Measurements from ENCODE around the gene OSBPL10. TPM values are rescaled to one million over a fixed set of nuclear protein-coding genes. Genes with fewer than 3 reads are reported as not detected.

OSBPL10 gene
- total RNA-seq, 1 donor from 2014 or later, result 52.7 TPM

- H3K27me3 Mint-ChIP-seq (ENCODE audit: low read depth, unreplicated experiment), result no peaks in the 10 kb centered on the region
- Histone ChIP-seq H3K4me1 (ENCODE audit: insufficient read depth, low read length) (no peaks in the 10 kb centered on the region), H3K36me3 (ENCODE audit: insufficient read depth, low read length) (no peaks in the 10 kb centered on the region), H3K9me3 (ENCODE audit: insufficient read depth, low read depth, low read length) (no peaks in the 10 kb centered on the region), H2AFZ (ENCODE audit: low read depth, low read length) (no peak overlapping the region), H3K4me2 (ENCODE audit: low read length) (no peak overlapping the region), H4K20me1 (ENCODE audit: insufficient read depth, low read length) (peaks cover 17% of the 10 kb centered on the region), H3K9ac (ENCODE audit: low read length) (no peak overlapping the region), H3K27ac (ENCODE audit: low read depth, low read length) (no peak overlapping the region), H3K79me2 (ENCODE audit: insufficient read depth, low read length) (peaks cover 22% of the 10 kb centered on the region), H3K27me3 (ENCODE audit: insufficient read depth, low read length) (no peaks in the 10 kb centered on the region), H3K4me3 (ENCODE audit: insufficient read depth, low read depth, low read length) (no peak overlapping the region)
- no peak for FAIRE-seq
- H3K36me3 Mint-ChIP-seq (ENCODE audit: low read depth, unreplicated experiment), result peaks cover 3% of the 10 kb centered on the region
- no peak overlapping the region for H3K27ac Mint-ChIP-seq (ENCODE audit: unreplicated experiment)
- no peak for DNase-seq (ENCODE audit: low read depth)
- H3K4me3 Mint-ChIP-seq (ENCODE audit: unreplicated experiment), result no peak overlapping the region
- peaks cover 2% of the 10 kb centered on the region for H3K4me1 Mint-ChIP-seq (ENCODE audit: low read depth, unreplicated experiment)
- H3K9me3 Mint-ChIP-seq (ENCODE audit: unreplicated experiment), result no peaks in the 10 kb centered on the region
- no peak for TF ChIP-seq EZH2 (IDR thresholded peaks at IDR 0.05; ENCODE audit: insufficient read depth, low read length)
- TF ChIP-seq CTCF (IDR thresholded peaks at IDR 0.05; ENCODE audit: insufficient read depth, low read depth, low read length), result no peak
These were observed 367.4 kb downstream of the OSBPL10 start for GRCh38 chr3:31613654-31614053.

- Histone ChIP-seq H3K27ac (ENCODE audit: low read depth, low read length) (no peak overlapping the region), H3K9me3 (ENCODE audit: insufficient read depth, low read depth, low read length) (no peaks in the 10 kb centered on the region), H3K4me1 (ENCODE audit: insufficient read depth, low read length) (no peaks in the 10 kb centered on the region), H3K79me2 (ENCODE audit: insufficient read depth, low read length) (peaks cover 22% of the 10 kb centered on the region), H3K4me3 (ENCODE audit: insufficient read depth, low read depth, low read length) (no peak overlapping the region), H3K27me3 (ENCODE audit: insufficient read depth, low read length) (no peaks in the 10 kb centered on the region), H3K4me2 (ENCODE audit: low read length) (no peak overlapping the region), H3K36me3 (ENCODE audit: insufficient read depth, low read length) (no peaks in the 10 kb centered on the region), H3K9ac (ENCODE audit: low read length) (no peak overlapping the region), H2AFZ (ENCODE audit: low read depth, low read length) (no peak overlapping the region), H4K20me1 (ENCODE audit: insufficient read depth, low read length) (peaks cover 17% of the 10 kb centered on the region)
- Mint-ChIP-seq H3K27me3 (ENCODE audit: low read depth, unreplicated experiment) (no peaks in the 10 kb centered on the region), H3K4me1 (ENCODE audit: low read depth, unreplicated experiment) (peaks cover 5% of the 10 kb centered on the region), H3K4me3 (ENCODE audit: unreplicated experiment) (no peak overlapping the region), H3K27ac (ENCODE audit: unreplicated experiment) (no peak overlapping the region), H3K36me3 (ENCODE audit: low read depth, unreplicated experiment) (peaks cover 6% of the 10 kb centered on the region), H3K9me3 (ENCODE audit: unreplicated experiment) (no peaks in the 10 kb centered on the region)
- DNase-seq (ENCODE audit: low read depth) (no peak), FAIRE-seq (no peak)
- TF ChIP-seq CTCF (IDR thresholded peaks at IDR 0.05; ENCODE audit: insufficient read depth, low read depth, low read length) (no peak), EZH2 (IDR thresholded peaks at IDR 0.05; ENCODE audit: insufficient read depth, low read length) (no peak)
These were observed 367.9 kb downstream of the OSBPL10 start for GRCh38 chr3:31613177-31613576.

Other genes with a start within 250 kb of the OSBPL10 start
- 2.7 and 3.7 TPM in 2 replicates for gene ZNF860, start 488 bp upstream of the OSBPL10 start, total RNA-seq
- 11.0 and 11.2 TPM in 2 replicates for gene GPD1L, start 125.4 kb upstream of the OSBPL10 start, total RNA-seq

Data from astrocyte (in vitro differentiated cells and primary cell).